SK-N-MC (cell line): ENCODE data around the gene ARL5C.

Source experiments
- EZH2 ChIP-seq: fragments of 200-600 bp; sonication (generic); IDR thresholded peaks from one replicate; pipeline ENCODE4 v1.6.1; 2017; ENCODE audit warnings: antibody characterized with exemption
- POLR2AphosphoS5 ChIP-seq: IDR thresholded peaks from 2 replicates; pipeline ENCODE4 v1.6.1; 2012; ENCODE audit warnings: mild to moderate bottlenecking, low read depth, low read length, borderline replicate concordance

DNA sequence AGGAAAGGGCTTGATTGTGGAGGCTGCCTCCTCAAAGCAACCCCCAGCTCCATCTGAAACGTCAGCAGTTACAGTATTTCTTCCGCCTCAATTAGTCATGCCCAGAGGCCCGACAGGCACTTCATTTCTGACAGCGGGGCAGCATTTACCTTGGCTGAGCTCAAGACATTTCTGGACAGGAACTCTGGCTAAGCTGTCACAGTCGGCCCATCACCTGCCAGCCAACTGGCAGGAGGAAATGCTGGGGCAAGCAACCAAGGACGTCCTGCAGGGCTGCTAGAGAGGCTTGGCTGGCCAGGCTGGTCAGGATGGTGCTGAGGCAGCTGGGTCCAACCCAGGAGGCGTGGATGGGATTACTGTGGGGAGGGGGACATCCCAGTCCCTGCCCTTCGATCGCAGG lies 42.3 kb downstream of the ARL5C start:
- TF ChIP-seq POLR2AphosphoS5 = no peak
- TF ChIP-seq EZH2 = no peak
